HFFc6 (cell line): ENCODE data around the gene ARAP1. TPM values are rescaled to one million over a fixed set of nuclear protein-coding genes. Genes with fewer than 3 reads are reported as not detected.

Experiments used
- DNase-seq: peaks from one replicate; pipeline ENCODE4 v3.0.0-alpha.2; 2018
- H3K27ac Mint-ChIP-seq: 2 replicates; pipeline ENCODE4 v1.8.0; 2020; ENCODE audit warnings: mild to moderate bottlenecking, mixed read lengths
- H3K27me3 Mint-ChIP-seq: 2 replicates; pipeline ENCODE4 v1.8.0; 2021; ENCODE audit warnings: mild to moderate bottlenecking, moderate library complexity, mixed read lengths; ENCODE audit not compliant: insufficient read depth
- H3K36me3 Mint-ChIP-seq: 2 replicates; pipeline ENCODE4 v1.8.0; 2021; ENCODE audit warnings: low read depth, mixed read lengths
- H3K4me1 Mint-ChIP-seq: 2 replicates; pipeline ENCODE4 v1.8.0; 2020; ENCODE audit warnings: low read depth, mixed read lengths
- H3K4me3 Mint-ChIP-seq: 2 replicates; pipeline ENCODE4 v1.8.0; 2020; ENCODE audit warnings: mild to moderate bottlenecking, moderate library complexity, mixed read lengths
- H3K9me3 Mint-ChIP-seq: 2 replicates; pipeline ENCODE4 v1.8.0; 2020; ENCODE audit warnings: mild to moderate bottlenecking, mixed read lengths
- total RNA-seq, 6 experiments: library from RNA; stranded (reverse); fragmentation: NEBNext Ultra II Directional; extraction: Animal tissue kit (Norgen Biotek cat#: 25700); gene quantifications; 2 replicates in 1 of 6; 3 replicates in 5 of 6; pipeline ENCODE4 v1.2.3, GENCODE V29; 2021
- TF ChIP-seq, protein P1 (sequence below): fragments of 200-600 bp; sonication (generic); IDR thresholded peaks from 2 replicates; pipeline ENCODE4 v1.5.0; 2021; ENCODE audit warnings: antibody characterized with exemption, mild to moderate bottlenecking

The ARAP1 gene
- total RNA-seq, 6 experiments from 2014 or later = 42.5 to 49.0 (median 46.8) TPM

- H3K4me1 Mint-ChIP-seq = no peaks in the 10 kb centered on the region
- H3K36me3 Mint-ChIP-seq = no peaks in the 10 kb centered on the region
- DNase-seq = no peak
- TF ChIP-seq, protein P1, sequence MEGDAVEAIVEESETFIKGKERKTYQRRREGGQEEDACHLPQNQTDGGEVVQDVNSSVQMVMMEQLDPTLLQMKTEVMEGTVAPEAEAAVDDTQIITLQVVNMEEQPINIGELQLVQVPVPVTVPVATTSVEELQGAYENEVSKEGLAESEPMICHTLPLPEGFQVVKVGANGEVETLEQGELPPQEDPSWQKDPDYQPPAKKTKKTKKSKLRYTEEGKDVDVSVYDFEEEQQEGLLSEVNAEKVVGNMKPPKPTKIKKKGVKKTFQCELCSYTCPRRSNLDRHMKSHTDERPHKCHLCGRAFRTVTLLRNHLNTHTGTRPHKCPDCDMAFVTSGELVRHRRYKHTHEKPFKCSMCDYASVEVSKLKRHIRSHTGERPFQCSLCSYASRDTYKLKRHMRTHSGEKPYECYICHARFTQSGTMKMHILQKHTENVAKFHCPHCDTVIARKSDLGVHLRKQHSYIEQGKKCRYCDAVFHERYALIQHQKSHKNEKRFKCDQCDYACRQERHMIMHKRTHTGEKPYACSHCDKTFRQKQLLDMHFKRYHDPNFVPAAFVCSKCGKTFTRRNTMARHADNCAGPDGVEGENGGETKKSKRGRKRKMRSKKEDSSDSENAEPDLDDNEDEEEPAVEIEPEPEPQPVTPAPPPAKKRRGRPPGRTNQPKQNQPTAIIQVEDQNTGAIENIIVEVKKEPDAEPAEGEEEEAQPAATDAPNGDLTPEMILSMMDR = no peak
- H3K4me3 Mint-ChIP-seq = peak overlapping the region; percentile 53
- no peak overlapping the region for H3K27ac Mint-ChIP-seq
- H3K27me3 Mint-ChIP-seq = peaks cover 5% of the 10 kb centered on the region
- no peaks in the 10 kb centered on the region for H3K9me3 Mint-ChIP-seq
Observed at GRCh38 chr11:72781313-72782080, 29.3 kb upstream of the ARAP1 start.

DNA sequence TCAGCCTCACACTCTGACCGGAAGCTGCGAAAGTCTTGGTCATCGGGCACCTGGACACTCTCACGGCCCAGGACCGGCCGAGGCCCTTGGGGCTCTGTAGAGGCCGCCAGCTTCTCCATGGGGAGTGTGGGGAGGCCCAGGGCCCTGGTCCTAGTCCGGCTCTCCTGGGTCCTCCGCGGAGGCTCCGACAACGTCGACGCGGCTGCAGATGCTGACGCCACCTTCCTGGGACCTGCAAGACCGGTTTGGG, 28.8 kb upstream of the ARAP1 start:
- DNase-seq = no peak
- Mint-ChIP-seq H3K27me3 (peaks cover 5% of the 10 kb centered on the region), H3K4me1 (no peaks in the 10 kb centered on the region), H3K4me3 (peak overlapping the region; percentile 20; the same call in 1 of the 2 replicates), H3K9me3 (no peaks in the 10 kb centered on the region), H3K27ac (no peak overlapping the region), H3K36me3 (no peaks in the 10 kb centered on the region)
- TF ChIP-seq, protein P1 = no peak

GRCh38 chr11:72780296-72781062, 28.3 kb upstream of the ARAP1 start:
- H3K27ac Mint-ChIP-seq = no peak overlapping the region
- DNase-seq = no peak
- H3K36me3 Mint-ChIP-seq = no peaks in the 10 kb centered on the region
- TF ChIP-seq, protein P1 = no peak
- peaks cover 5% of the 10 kb centered on the region for H3K27me3 Mint-ChIP-seq
- peak overlapping the region; percentile 20; the same call in 1 of the 2 replicates for H3K4me3 Mint-ChIP-seq
- H3K9me3 Mint-ChIP-seq = no peaks in the 10 kb centered on the region
- no peaks in the 10 kb centered on the region for H3K4me1 Mint-ChIP-seq

DNA sequence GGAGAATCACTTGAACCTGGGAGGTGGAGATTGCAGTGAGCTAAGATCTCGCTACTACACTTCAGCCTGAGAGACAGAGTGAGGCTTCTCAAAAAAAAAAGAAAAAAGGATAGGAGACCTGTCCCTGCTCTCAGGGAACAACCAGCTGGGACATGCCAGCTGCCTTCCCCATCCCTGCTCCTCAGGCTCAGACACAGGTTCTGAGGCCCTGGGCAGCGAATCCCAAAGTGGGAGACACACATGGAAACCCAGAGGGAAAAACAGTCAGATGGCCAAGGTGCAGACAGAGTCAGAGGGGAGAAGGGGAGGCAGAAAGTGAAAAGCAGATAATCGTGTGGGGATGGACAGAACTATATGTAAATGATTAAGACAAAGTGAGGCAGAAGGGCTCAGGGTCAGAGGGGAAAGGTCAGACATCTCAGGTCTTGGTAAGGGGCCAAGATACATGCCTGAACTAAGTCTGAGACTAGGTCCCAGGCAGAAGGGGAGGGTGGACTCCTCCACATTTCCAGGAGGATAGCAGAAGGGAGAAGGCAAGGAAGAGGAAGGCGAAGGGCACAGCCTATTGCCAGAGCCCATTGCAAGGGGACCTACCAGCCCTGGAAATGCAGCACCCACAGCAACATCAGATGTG, 27.4 kb upstream of the ARAP1 start:
- no peak for DNase-seq
- H3K27me3 Mint-ChIP-seq = peaks cover 4% of the 10 kb centered on the region
- no peak overlapping the region for H3K4me3 Mint-ChIP-seq
- no peaks in the 10 kb centered on the region for H3K4me1 Mint-ChIP-seq
- no peaks in the 10 kb centered on the region for H3K9me3 Mint-ChIP-seq
- TF ChIP-seq, protein P1 = no peak
- no peak overlapping the region for H3K27ac Mint-ChIP-seq
- no peaks in the 10 kb centered on the region for H3K36me3 Mint-ChIP-seq

DNA sequence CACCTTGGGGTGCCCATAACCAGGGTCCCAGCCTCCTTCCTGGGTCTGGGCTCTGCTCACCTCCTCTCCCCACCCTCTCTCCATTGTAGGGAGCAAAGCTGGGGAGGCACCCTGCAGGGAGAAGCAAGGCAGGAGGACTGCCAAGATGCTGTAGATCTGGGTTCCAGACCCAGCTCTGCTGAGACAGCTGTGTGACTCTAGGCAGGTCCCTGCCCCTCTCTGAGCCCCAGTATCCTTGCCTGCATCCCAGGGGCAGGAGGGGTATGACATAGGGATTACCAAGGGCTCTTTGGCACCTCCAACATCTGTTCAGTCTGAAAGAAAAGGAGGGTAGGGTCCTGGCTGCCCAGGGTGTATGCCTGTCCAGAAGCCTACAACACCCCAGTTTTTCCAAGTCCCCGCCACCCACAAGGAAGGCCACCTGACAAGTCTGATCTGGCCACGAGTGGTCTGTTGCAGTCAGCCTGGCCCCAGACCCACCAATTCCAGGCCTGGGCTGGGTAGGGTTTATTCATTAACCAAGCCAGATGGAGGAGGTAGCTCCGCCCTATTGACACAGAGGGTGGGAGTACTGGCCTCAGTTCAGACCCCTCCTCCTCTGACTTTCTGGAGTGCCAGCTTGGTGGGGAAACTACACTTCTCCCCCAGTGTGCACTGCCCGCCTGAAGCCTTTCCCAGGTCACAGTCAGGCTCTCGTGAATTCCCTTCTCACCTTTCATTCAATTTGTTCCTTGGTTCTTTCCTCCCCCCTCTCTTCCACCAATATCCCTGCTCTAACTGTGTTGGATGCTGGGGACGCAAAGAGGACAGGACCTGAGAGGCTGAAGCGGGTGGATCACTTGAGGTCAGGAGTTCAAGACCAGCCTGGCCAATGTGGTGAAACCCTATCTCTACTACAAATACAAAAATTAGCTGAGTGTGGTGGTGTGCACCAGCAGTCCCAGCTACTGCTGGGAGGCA, 26.6 kb upstream of the ARAP1 start:
- Mint-ChIP-seq H3K27me3 (peaks cover 5% of the 10 kb centered on the region), H3K9me3 (no peaks in the 10 kb centered on the region), H3K4me1 (peaks cover 3% of the 10 kb centered on the region), H3K4me3 (no peak overlapping the region), H3K36me3 (no peaks in the 10 kb centered on the region), H3K27ac (no peak overlapping the region)
- DNase-seq = no peak
- TF ChIP-seq, protein P1 = no peak
